GM23338 (cell line): ENCODE results near the gene KLF14. TPM values are rescaled to one million over a fixed set of nuclear protein-coding genes. Genes with fewer than 3 reads are reported as not detected.

Experiments used
- ATAC-seq: fragments of 200-7000 bp; cut with Tn5 transposase; 3 replicates; pipeline ENCODE4 v1.9.1; 2020
- DNase-seq: peaks from one replicate; pipeline ENCODE4 v3.0.0-alpha.2; 2015; ENCODE audit warnings: low spot score
- H2AFZ ChIP-seq: fragments of 200-600 bp; sonication (generic); 2 replicates; pipeline ENCODE4 v1.8.0; 2016; ENCODE audit warnings: antibody characterized with exemption, mild to moderate bottlenecking, moderate library complexity
- H3F3A ChIP-seq: fragments of 200-600 bp; sonication (generic); replicated peaks from 2 replicates; pipeline ENCODE4 v1.8.0; 2017; ENCODE audit warnings: antibody characterized with exemption, mixed run types, low read depth
- H3K27ac ChIP-seq: fragments of 200-600 bp; sonication (generic); 2 replicates; pipeline ENCODE4 v1.6.1; 2016; ENCODE audit warnings: low read depth
- H3K27me3 ChIP-seq: fragments of 200-600 bp; sonication (generic); 2 replicates; pipeline ENCODE4 v1.8.0; 2016; ENCODE audit warnings: mild to moderate bottlenecking, mixed run types, moderate library complexity; ENCODE audit not compliant: insufficient read depth
- H3K36me3 ChIP-seq: fragments of 200-600 bp; sonication (generic); 2 replicates; pipeline ENCODE4 v1.8.0; 2016; ENCODE audit warnings: mild to moderate bottlenecking; ENCODE audit not compliant: insufficient read depth
- H3K4me1 ChIP-seq: fragments of 200-600 bp; sonication (generic); 2 replicates; pipeline ENCODE4 v1.8.0; 2016; ENCODE audit warnings: mild to moderate bottlenecking, moderate library complexity; ENCODE audit not compliant: insufficient read depth
- H3K4me2 ChIP-seq: fragments of 200-600 bp; sonication (generic); 2 replicates; pipeline ENCODE4 v1.7.1; 2017; ENCODE audit warnings: mixed run types
- H3K4me3 ChIP-seq: fragments of 200-600 bp; sonication (generic); 2 replicates; pipeline ENCODE4 v1.6.1; 2016; ENCODE audit warnings: mixed run types
- H3K79me2 ChIP-seq: fragments of 200-600 bp; sonication (generic); replicated peaks from 2 replicates; pipeline ENCODE4 v1.8.0; 2017; ENCODE audit warnings: mild to moderate bottlenecking; ENCODE audit not compliant: insufficient read depth
- H3K9me2 ChIP-seq: fragments of 200-600 bp; sonication (generic); 2 replicates; pipeline ENCODE4 v1.8.0; 2017; ENCODE audit not compliant: insufficient read depth
- H4K20me1 ChIP-seq: fragments of 200-600 bp; sonication (generic); replicated peaks from 2 replicates; pipeline ENCODE4 v1.8.0; 2017; ENCODE audit warnings: mild to moderate bottlenecking; ENCODE audit not compliant: insufficient read depth
- H3K27ac Mint-ChIP-seq: 2 replicates; pipeline ENCODE4 v1.8.0; 2020; ENCODE audit warnings: inconsistent platforms, mild to moderate bottlenecking, moderate library complexity, mixed read lengths
- H3K27me3 Mint-ChIP-seq: 3 replicates; pipeline ENCODE4 v1.8.0; 2022; ENCODE audit warnings: low read depth, mild to moderate bottlenecking, moderate library complexity, mixed read lengths, inconsistent platforms; ENCODE audit not compliant: insufficient read depth, poor library complexity
- H3K36me3 Mint-ChIP-seq: 3 replicates; pipeline ENCODE4 v1.8.0; 2021; ENCODE audit warnings: low read depth, mild to moderate bottlenecking, inconsistent platforms, moderate library complexity, mixed read lengths
- H3K4me1 Mint-ChIP-seq: 3 replicates; pipeline ENCODE4 v1.8.0; 2020; ENCODE audit warnings: mild to moderate bottlenecking, inconsistent platforms, mixed read lengths
- H3K4me3 Mint-ChIP-seq: 3 replicates; pipeline ENCODE4 v1.8.0; 2021; ENCODE audit warnings: moderate library complexity, mild to moderate bottlenecking, inconsistent platforms, mixed read lengths
- H3K9me3 Mint-ChIP-seq: 3 replicates; pipeline ENCODE4 v1.8.0; 2020; ENCODE audit warnings: moderate library complexity, mild to moderate bottlenecking, inconsistent platforms, mixed read lengths
- CREB1 ChIP-seq: fragments of 250-450 bp; sonication (Bioruptor Pico); IDR thresholded peaks from 2 replicates; pipeline ENCODE4 v1.5.0; 2020; ENCODE audit warnings: low read depth, mild to moderate bottlenecking, moderate library complexity
- ETS1 ChIP-seq: IDR thresholded peaks from 2 replicates; pipeline ENCODE4 v1.6.1; 2016; ENCODE audit warnings: antibody characterized with exemption
- EZH2 ChIP-seq: fragments of 200-600 bp; sonication (generic); IDR thresholded peaks from one replicate; pipeline ENCODE4 v1.8.0; 2017; ENCODE audit warnings: antibody characterized with exemption, mild to moderate bottlenecking, low read depth; ENCODE audit not compliant: unreplicated experiment
- EZH2phosphoT487 ChIP-seq: fragments of 200-600 bp; sonication (generic); IDR thresholded peaks from one replicate; pipeline ENCODE4 v1.8.1; 2018; ENCODE audit warnings: antibody characterized with exemption; ENCODE audit not compliant: unreplicated experiment
- JUNB ChIP-seq: IDR thresholded peaks from one replicate; pipeline ENCODE4 v1.6.1; 2016; ENCODE audit warnings: antibody characterized with exemption; ENCODE audit not compliant: unreplicated experiment
- NANOG ChIP-seq: IDR thresholded peaks from 2 replicates; pipeline ENCODE4 v1.6.1; 2016; ENCODE audit warnings: antibody characterized with exemption, borderline replicate concordance
- POLR2AphosphoS5 ChIP-seq: IDR thresholded peaks from 2 replicates; pipeline ENCODE4 v1.6.1; 2016; ENCODE audit warnings: antibody characterized with exemption, low read depth
- STAT1 ChIP-seq: IDR thresholded peaks from one replicate; pipeline ENCODE4 v1.6.1; 2016; ENCODE audit warnings: antibody characterized with exemption; ENCODE audit not compliant: unreplicated experiment
- ZNF114 ChIP-seq: fragments of 250-450 bp; sonication (Bioruptor Pico); IDR thresholded peaks from 2 replicates; pipeline ENCODE4 v1.5.0; 2020; ENCODE audit warnings: mild to moderate bottlenecking, moderate library complexity
- ZNF331 ChIP-seq: fragments of 250-450 bp; sonication (Bioruptor Pico); IDR thresholded peaks from 2 replicates; pipeline ENCODE4 v1.5.0; 2020; ENCODE audit warnings: low read depth, mild to moderate bottlenecking, moderate library complexity
- ZNF462 ChIP-seq: fragments of 250-450 bp; sonication (Bioruptor Pico); IDR thresholded peaks from 2 replicates; pipeline ENCODE4 v1.5.0; 2020; ENCODE audit warnings: mild to moderate bottlenecking, moderate library complexity
- polyA plus RNA-seq: library from polyadenylated mRNA; unstranded; fragments of >200 nt; fragmentation: Nextera tagmentation; extraction: Ambion mirVana; gene quantifications from 2 replicates; pipeline ENCODE4 v1.2.1, GENCODE V29; 2016
- total RNA-seq: library from RNA; depleted of rRNA; stranded (reverse); fragments of >200 nt; shearing (Covaris generic); gene quantifications from 2 replicates; pipeline ENCODE4 v1.2.3, GENCODE V29; 2014
- TF ChIP-seq, protein P1 (sequence below), 2 experiments: fragments of 200-600 bp in 1 of 2; sonication (generic) in 1 of 2; conservative IDR thresholded peaks; 2 replicates each; pipeline versions ENCODE4 v1.5.1 to v1.6.1; 2016 to 2017; ENCODE audit warnings: antibody characterized with exemption in 2 of 2, low read depth in 2 of 2, mild to moderate bottlenecking in 2 of 2, moderate library complexity in 1 of 2
- TF ChIP-seq, protein P2 (sequence below): IDR thresholded peaks from one replicate; pipeline ENCODE4 v1.6.1; 2018; ENCODE audit warnings: antibody characterized with exemption; ENCODE audit not compliant: unreplicated experiment

KLF14 gene
- total and polyA plus RNA-seq, 2 experiments from 2014 or later = not detected

- Histone ChIP-seq H3F3A (no peaks in the 10 kb centered on the region), H3K36me3 (no peaks in the 10 kb centered on the region), H3K4me1 (peaks cover 12% of the 10 kb centered on the region; the same call in 1 of the 2 replicates), H3K4me2 (no peak overlapping the region), H3K4me3 (no peak overlapping the region), H2AFZ (no peak overlapping the region), H4K20me1 (no peaks in the 10 kb centered on the region), H3K27me3 (peaks cover 74% of the 10 kb centered on the region), H3K79me2 (no peaks in the 10 kb centered on the region), H3K9me2 (no peaks in the 10 kb centered on the region), H3K27ac (no peak overlapping the region)
- Mint-ChIP-seq H3K4me1 (peaks cover 4% of the 10 kb centered on the region; the same call in 1 of the 3 replicates), H3K27me3 (peaks cover 52% of the 10 kb centered on the region), H3K36me3 (no peaks in the 10 kb centered on the region), H3K27ac (no peak overlapping the region), H3K4me3 (no peak overlapping the region), H3K9me3 (peaks cover 4% of the 10 kb centered on the region; the same call in 2 of the 3 replicates)
- TF ChIP-seq EZH2phosphoT487 (no peak), POLR2AphosphoS5 (no peak), EZH2 (no peak), NANOG (no peak), JUNB (no peak), ZNF331 (CRISPR knock-in tag) (no peak), ZNF462 (no peak), ZNF114 (CRISPR knock-in tag) (no peak), STAT1 (no peak), ETS1 (no peak), CREB1 (CRISPR knock-in tag) (no peak)
- TF ChIP-seq, protein P1, sequence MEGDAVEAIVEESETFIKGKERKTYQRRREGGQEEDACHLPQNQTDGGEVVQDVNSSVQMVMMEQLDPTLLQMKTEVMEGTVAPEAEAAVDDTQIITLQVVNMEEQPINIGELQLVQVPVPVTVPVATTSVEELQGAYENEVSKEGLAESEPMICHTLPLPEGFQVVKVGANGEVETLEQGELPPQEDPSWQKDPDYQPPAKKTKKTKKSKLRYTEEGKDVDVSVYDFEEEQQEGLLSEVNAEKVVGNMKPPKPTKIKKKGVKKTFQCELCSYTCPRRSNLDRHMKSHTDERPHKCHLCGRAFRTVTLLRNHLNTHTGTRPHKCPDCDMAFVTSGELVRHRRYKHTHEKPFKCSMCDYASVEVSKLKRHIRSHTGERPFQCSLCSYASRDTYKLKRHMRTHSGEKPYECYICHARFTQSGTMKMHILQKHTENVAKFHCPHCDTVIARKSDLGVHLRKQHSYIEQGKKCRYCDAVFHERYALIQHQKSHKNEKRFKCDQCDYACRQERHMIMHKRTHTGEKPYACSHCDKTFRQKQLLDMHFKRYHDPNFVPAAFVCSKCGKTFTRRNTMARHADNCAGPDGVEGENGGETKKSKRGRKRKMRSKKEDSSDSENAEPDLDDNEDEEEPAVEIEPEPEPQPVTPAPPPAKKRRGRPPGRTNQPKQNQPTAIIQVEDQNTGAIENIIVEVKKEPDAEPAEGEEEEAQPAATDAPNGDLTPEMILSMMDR (conservative IDR thresholded peaks at IDR 0.05; ENCODE audit: low read depth in 2 of 2) = no peak
- TF ChIP-seq, protein P2, sequence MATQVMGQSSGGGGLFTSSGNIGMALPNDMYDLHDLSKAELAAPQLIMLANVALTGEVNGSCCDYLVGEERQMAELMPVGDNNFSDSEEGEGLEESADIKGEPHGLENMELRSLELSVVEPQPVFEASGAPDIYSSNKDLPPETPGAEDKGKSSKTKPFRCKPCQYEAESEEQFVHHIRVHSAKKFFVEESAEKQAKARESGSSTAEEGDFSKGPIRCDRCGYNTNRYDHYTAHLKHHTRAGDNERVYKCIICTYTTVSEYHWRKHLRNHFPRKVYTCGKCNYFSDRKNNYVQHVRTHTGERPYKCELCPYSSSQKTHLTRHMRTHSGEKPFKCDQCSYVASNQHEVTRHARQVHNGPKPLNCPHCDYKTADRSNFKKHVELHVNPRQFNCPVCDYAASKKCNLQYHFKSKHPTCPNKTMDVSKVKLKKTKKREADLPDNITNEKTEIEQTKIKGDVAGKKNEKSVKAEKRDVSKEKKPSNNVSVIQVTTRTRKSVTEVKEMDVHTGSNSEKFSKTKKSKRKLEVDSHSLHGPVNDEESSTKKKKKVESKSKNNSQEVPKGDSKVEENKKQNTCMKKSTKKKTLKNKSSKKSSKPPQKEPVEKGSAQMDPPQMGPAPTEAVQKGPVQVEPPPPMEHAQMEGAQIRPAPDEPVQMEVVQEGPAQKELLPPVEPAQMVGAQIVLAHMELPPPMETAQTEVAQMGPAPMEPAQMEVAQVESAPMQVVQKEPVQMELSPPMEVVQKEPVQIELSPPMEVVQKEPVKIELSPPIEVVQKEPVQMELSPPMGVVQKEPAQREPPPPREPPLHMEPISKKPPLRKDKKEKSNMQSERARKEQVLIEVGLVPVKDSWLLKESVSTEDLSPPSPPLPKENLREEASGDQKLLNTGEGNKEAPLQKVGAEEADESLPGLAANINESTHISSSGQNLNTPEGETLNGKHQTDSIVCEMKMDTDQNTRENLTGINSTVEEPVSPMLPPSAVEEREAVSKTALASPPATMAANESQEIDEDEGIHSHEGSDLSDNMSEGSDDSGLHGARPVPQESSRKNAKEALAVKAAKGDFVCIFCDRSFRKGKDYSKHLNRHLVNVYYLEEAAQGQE = no peak
- ATAC-seq = no peak
- DNase-seq = no peak
Observed at GRCh38 chr7:130736298-130736900, 2.4 kb upstream of the KLF14 start.
